Upper lobe of left lung (tissue), 6 donors: ENCODE measurements around the gene ZC3H4. TPM values are rescaled to one million over a fixed set of nuclear protein-coding genes. Genes with fewer than 3 reads are reported as not detected.

Experiments
- ATAC-seq, 2 donors: fragments of 200-7000 bp; cut with Tn5 transposase; one replicate each; pipeline ENCODE4 v1.9.1; 2022; ENCODE audit warnings: mild to moderate bottlenecking in 2 of 2, moderate library complexity in 2 of 2; ENCODE audit not compliant: low FRiP score in 2 of 2
- DNase-seq, 2 donors: peaks; one replicate each; pipeline ENCODE4 v3.0.0-alpha.2; 2019 to 2020
- H3K27ac ChIP-seq, 4 donors: fragments of 200-600 bp; sonication (generic); one replicate each; pipeline ENCODE4 v1.5.1; 2016 to 2019
- H3K27me3 ChIP-seq, 4 donors: fragments of 200-600 bp; sonication (generic); one replicate each; pipeline ENCODE4 v1.5.1; 2017 to 2019
- H3K36me3 ChIP-seq, 4 donors: fragments of 200-600 bp; sonication (generic); one replicate each; pipeline ENCODE4 v1.5.1; 2016 to 2019
- H3K4me1 ChIP-seq, 4 donors: fragments of 200-600 bp; sonication (generic); one replicate each; pipeline ENCODE4 v1.5.1; 2018 to 2019
- H3K4me3 ChIP-seq, 4 donors: fragments of 200-600 bp; sonication (generic); one replicate each; pipeline ENCODE4 v1.5.1; 2017 to 2019; ENCODE audit warnings: mild to moderate bottlenecking in 2 of 4, moderate library complexity in 1 of 4
- H3K9me3 ChIP-seq, 4 donors: fragments of 200-600 bp; sonication (generic); one replicate each; pipeline ENCODE4 v1.5.1; 2018 to 2019
- CTCF ChIP-seq, 6 experiments: fragments of 450-650 bp in 4 of 6; fragments of 200-600 bp in 2 of 6; sonication (generic) in 2 of 6; IDR thresholded peaks; one replicate each; pipeline ENCODE4 v1.5.1; 2016 to 2019; ENCODE audit warnings: antibody characterized with exemption in 6 of 6
- EP300 ChIP-seq, 4 donors: sonication (generic); formaldehyde crosslinking; IDR thresholded peaks; one replicate each; pipeline ENCODE4 v1.5.1; 2017; ENCODE audit warnings: antibody characterized with exemption in 4 of 4, control low read depth in 2 of 4
- POLR2A ChIP-seq, 4 donors: fragments of 450-650 bp; IDR thresholded peaks; one replicate each; pipeline ENCODE4 v1.5.1; 2016 to 2017; ENCODE audit warnings: antibody characterized with exemption in 4 of 4, mild to moderate bottlenecking in 2 of 4
- POLR2AphosphoS5 ChIP-seq, 2 donors: sonication (generic); formaldehyde crosslinking; IDR thresholded peaks; one replicate each; pipeline ENCODE4 v1.5.1; 2017; ENCODE audit warnings: antibody characterized with exemption in 2 of 2
- WGBS, 2 donors: methylation state at CpG; one replicate each; pipeline ENCODE4 v1.1.5; 2017 to 2018; 5-methylcytosine and 5-hydroxymethylcytosine counted together
- total RNA-seq, 6 donors: library from RNA; depleted of rRNA in 4 of 6; stranded (reverse); fragments of >200 nt in 4 of 6; gene quantifications; one replicate each; pipeline versions ENCODE4 v1.1.0 to v1.2.1, GENCODE V29; 2016 to 2021
- donor health status: DM: no; HTN: no; CAD: no; lungs with moderate emphysema.
- donor health status: DM: no; HTN: yes; CAD: no; lungs with severe emphysema.

The ZC3H4 gene
- total RNA-seq, 6 donors from 2014 or later, result 28.6 to 57.6 (median 44.1) TPM

- Histone ChIP-seq H3K9me3 (no peaks in the 10 kb centered on the region), H3K27me3 (peaks cover 3 to 56% (median 40%) of the 10 kb centered on the region in 4 donors), H3K4me3 (no peak overlapping the region), H3K36me3 (no peaks in the 10 kb centered on the region), H3K27ac (no peak overlapping the region), H3K4me1 (peaks cover 26 to 43% (median 33%) of the 10 kb centered on the region in 4 donors)
- DNase-seq (no peak), ATAC-seq (no peak)
- 34 to 44% methylated on average over 7 of the region's 7 CpGs for WGBS, 2 donors
- no peak for TF ChIP-seq CTCF (IDR thresholded peaks at IDR 0.05)
- no peak for TF ChIP-seq POLR2A (IDR thresholded peaks at IDR 0.05)
- no peak for TF ChIP-seq EP300 (IDR thresholded peaks at IDR 0.05)
- TF ChIP-seq POLR2AphosphoS5 (IDR thresholded peaks at IDR 0.05), result no peak
Measured at GRCh38 chr19:47023448-47023794, 90.2 kb downstream of the ZC3H4 start.

GRCh38 chr19:47022541-47023447 is 90.8 kb downstream of the ZC3H4 start:
- Histone ChIP-seq H3K27ac (no peak overlapping the region), H3K4me1 (peaks cover 26 to 38% (median 33%) of the 10 kb centered on the region in 4 donors), H3K4me3 (no peak overlapping the region), H3K9me3 (no peaks in the 10 kb centered on the region), H3K36me3 (no peaks in the 10 kb centered on the region), H3K27me3 (peaks cover 3 to 49% (median 37%) of the 10 kb centered on the region in 4 donors)
- no peak for DNase-seq
- TF ChIP-seq POLR2AphosphoS5 (IDR thresholded peaks at IDR 0.05) (no peak), POLR2A (IDR thresholded peaks at IDR 0.05) (no peak), EP300 (IDR thresholded peaks at IDR 0.05) (no peak), CTCF (IDR thresholded peaks at IDR 0.05) (no peak)
- ATAC-seq, result no peak
- 6 to 7% methylated on average over 32 to 33 of the region's 33 CpGs for WGBS, 2 donors

DNA sequence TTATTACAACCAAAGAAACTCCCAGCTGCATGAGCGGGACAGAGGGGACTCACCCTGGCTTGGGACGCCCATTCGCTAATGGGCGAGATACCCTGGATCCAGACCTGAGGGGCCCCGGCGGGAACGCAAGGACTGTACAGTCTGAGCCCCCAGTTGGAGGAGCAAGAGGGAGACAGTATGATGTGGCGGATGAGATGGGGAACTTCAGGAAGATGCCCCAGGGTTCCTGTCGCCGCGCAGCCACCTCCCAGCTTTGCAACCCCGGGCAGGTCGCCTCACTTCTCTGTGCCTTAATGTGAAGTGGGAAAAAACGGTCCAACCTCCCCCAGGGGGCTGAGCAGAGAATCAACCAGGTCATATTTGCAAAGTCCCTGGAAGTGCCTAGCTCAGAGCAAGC is 91.4 kb downstream of the ZC3H4 start:
- Histone ChIP-seq H3K9me3 (no peaks in the 10 kb centered on the region), H3K36me3 (no peaks in the 10 kb centered on the region), H3K4me1 (peaks cover 26 to 38% (median 33%) of the 10 kb centered on the region in 4 donors), H3K27ac (no peak overlapping the region), H3K4me3 (no peak overlapping the region), H3K27me3 (peaks cover 3 to 49% (median 37%) of the 10 kb centered on the region in 4 donors)
- TF ChIP-seq EP300 (IDR thresholded peaks at IDR 0.05) (no peak), POLR2AphosphoS5 (IDR thresholded peaks at IDR 0.05) (no peak), POLR2A (IDR thresholded peaks at IDR 0.05) (no peak), CTCF (IDR thresholded peaks at IDR 0.05) (no peak)
- ATAC-seq (no peak), DNase-seq (no peak)
- 45 to 48% methylated on average over 7 to 14 of the region's 14 CpGs for WGBS, 2 donors

DNA sequence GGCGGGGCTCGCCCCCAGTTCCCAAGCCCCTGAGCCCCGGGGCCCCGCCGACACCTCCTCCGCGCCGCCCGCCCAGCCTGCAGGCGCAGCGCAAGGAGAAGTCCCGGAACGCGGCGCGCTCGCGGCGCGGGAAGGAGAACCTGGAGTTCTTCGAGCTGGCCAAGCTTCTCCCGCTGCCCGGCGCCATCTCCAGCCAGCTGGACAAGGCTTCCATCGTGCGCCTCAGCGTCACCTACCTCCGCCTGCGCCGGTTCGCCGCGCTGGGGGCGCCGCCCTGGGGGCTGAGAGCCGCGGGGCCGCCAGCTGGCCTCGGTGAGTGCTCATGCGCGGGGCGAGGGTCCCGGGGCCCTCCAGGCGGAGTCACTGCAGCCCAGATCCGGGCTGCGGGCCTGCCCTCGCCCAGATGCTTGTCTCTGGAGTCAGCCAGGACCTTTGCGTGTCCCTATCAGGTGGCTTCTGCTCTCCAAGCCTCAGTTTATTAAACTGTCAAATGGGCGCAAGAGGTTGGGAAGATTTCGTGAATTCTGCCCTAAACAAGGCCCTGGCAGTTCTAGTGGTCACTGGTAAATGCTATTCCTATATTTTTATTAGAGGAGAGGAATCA is 91.9 kb downstream of the ZC3H4 start:
- Histone ChIP-seq H3K4me1 (peaks cover 26 to 38% (median 33%) of the 10 kb centered on the region in 4 donors), H3K4me3 (peak overlapping the region in 1 of 4 donors; percentile 31), H3K9me3 (no peaks in the 10 kb centered on the region), H3K36me3 (no peaks in the 10 kb centered on the region), H3K27me3 (peaks cover 3 to 49% (median 37%) of the 10 kb centered on the region in 4 donors), H3K27ac (no peak overlapping the region)
- DNase-seq, result peak in 1 of 2 donors; percentile 87
- WGBS, 2 donors, result 9 to 11% methylated on average over 7 to 24 of the region's 50 CpGs
- peak in 1 of 2 donors; percentile 4 for ATAC-seq
- TF ChIP-seq CTCF (IDR thresholded peaks at IDR 0.05), result no peak
- no peak for TF ChIP-seq POLR2AphosphoS5 (IDR thresholded peaks at IDR 0.05)
- no peak for TF ChIP-seq EP300 (IDR thresholded peaks at IDR 0.05)
- no peak for TF ChIP-seq POLR2A (IDR thresholded peaks at IDR 0.05)
